H1 (cell line): ENCODE measurements around the gene GNAT2.

Experiments used
- ASH2L ChIP-seq: fragments of 200-600, 300-600 bp; sonication (generic); IDR thresholded peaks from one replicate; pipeline ENCODE4 v1.7.1; 2017; ENCODE audit warnings: low read length
- CEBPB ChIP-seq: IDR thresholded peaks from 2 replicates; pipeline ENCODE4 v1.6.1; 2012; ENCODE audit warnings: low read depth, low read length
- EZH2 ChIP-seq: fragments of 200-600 bp; sonication (generic); IDR thresholded peaks from 2 replicates; pipeline ENCODE4 v1.7.1; 2012; ENCODE audit warnings: low read depth, mild to moderate bottlenecking, moderate library complexity, low read length, inconsistent platforms; ENCODE audit not compliant: severe bottlenecking
- FOSL1 ChIP-seq: IDR thresholded peaks from 2 replicates; pipeline ENCODE4 v1.6.1; 2011; ENCODE audit warnings: mild to moderate bottlenecking, low read depth, low read length, moderate library complexity; ENCODE audit not compliant: insufficient read depth
- GABPA ChIP-seq: IDR thresholded peaks from 2 replicates; pipeline ENCODE4 v1.6.1; 2011; ENCODE audit warnings: mild to moderate bottlenecking, low read length, moderate library complexity, borderline replicate concordance; ENCODE audit not compliant: insufficient read depth
- HDAC6 ChIP-seq: IDR thresholded peaks from one replicate; pipeline ENCODE4 v1.7.1; 2012; ENCODE audit warnings: low read depth, mild to moderate bottlenecking, inconsistent platforms, low read length, moderate library complexity
- MAX ChIP-seq: IDR thresholded peaks from 2 replicates; pipeline ENCODE4 v1.6.1; 2012; ENCODE audit warnings: inconsistent platforms
- POLR2A ChIP-seq, 2 experiments: IDR thresholded peaks; 1 replicate in 1 of 2; 2 replicates in 1 of 2; pipeline ENCODE4 v1.6.1; 2011; ENCODE audit warnings: low read depth in 2 of 2, low read length in 2 of 2, mild to moderate bottlenecking in 2 of 2; ENCODE audit errors: control extremely low read depth in 1 of 2
- POLR2AphosphoS5 ChIP-seq: IDR thresholded peaks from 2 replicates; pipeline ENCODE4 v1.6.1; 2011; ENCODE audit warnings: low read depth, low read length
- SIX5 ChIP-seq: IDR thresholded peaks from 2 replicates; pipeline ENCODE4 v1.6.1; 2011; ENCODE audit warnings: mild to moderate bottlenecking, low read depth, low read length
- SP1 ChIP-seq: IDR thresholded peaks from 2 replicates; pipeline ENCODE4 v1.6.1; 2011; ENCODE audit warnings: low read depth, low read length
- SP4 ChIP-seq: IDR thresholded peaks from 2 replicates; pipeline ENCODE4 v1.6.1; 2012; ENCODE audit warnings: low read length, inconsistent platforms
- ZNF274 ChIP-seq: IDR thresholded peaks from 2 replicates; pipeline ENCODE4 v1.7.0; 2012; ENCODE audit warnings: low read length, borderline replicate concordance; ENCODE audit errors: extremely low read depth
- TF ChIP-seq, protein P1 (sequence below), 3 experiments: IDR thresholded peaks; 1 replicate in 2 of 3; 2 replicates in 1 of 3; pipeline versions ENCODE4 v1.5.1 to v1.6.1; 2011; ENCODE audit warnings: low read length in 3 of 3, mild to moderate bottlenecking in 3 of 3, inconsistent platforms in 2 of 3, low read depth in 1 of 3, moderate library complexity in 1 of 3; ENCODE audit not compliant: insufficient read depth in 1 of 3; ENCODE audit errors: control extremely low read depth in 1 of 3

DNA sequence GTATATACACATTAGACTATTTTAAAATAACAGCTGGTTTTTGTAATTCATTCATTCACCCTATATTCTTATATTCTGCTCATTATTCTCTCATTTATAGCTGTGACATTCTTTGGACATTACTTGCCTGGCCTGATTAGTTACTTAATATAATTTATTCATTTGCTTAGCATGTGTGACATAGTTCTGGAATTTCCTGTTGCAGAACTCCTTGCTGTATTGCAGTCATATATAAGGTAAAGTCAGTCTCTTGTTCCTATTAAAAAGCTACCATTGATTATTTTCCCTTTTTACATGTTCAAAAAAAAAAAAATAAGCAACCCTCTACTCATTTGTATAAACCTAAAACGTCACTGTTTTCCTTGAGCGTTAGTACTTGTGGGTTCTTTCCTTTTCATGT, 23.9 kb downstream of the GNAT2 start:
- no peak for TF ChIP-seq CEBPB
- TF ChIP-seq ASH2L, result no peak
- TF ChIP-seq, protein P1, sequence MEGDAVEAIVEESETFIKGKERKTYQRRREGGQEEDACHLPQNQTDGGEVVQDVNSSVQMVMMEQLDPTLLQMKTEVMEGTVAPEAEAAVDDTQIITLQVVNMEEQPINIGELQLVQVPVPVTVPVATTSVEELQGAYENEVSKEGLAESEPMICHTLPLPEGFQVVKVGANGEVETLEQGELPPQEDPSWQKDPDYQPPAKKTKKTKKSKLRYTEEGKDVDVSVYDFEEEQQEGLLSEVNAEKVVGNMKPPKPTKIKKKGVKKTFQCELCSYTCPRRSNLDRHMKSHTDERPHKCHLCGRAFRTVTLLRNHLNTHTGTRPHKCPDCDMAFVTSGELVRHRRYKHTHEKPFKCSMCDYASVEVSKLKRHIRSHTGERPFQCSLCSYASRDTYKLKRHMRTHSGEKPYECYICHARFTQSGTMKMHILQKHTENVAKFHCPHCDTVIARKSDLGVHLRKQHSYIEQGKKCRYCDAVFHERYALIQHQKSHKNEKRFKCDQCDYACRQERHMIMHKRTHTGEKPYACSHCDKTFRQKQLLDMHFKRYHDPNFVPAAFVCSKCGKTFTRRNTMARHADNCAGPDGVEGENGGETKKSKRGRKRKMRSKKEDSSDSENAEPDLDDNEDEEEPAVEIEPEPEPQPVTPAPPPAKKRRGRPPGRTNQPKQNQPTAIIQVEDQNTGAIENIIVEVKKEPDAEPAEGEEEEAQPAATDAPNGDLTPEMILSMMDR (IDR thresholded peaks at IDR 0.05; ENCODE audit: control extremely low read depth in 1 of 3, insufficient read depth in 1 of 3, low read depth in 1 of 3, low read length in 3 of 3), result no peak
- TF ChIP-seq MAX, result no peak
- TF ChIP-seq POLR2A (IDR thresholded peaks at IDR 0.05; ENCODE audit: control extremely low read depth in 1 of 2, low read depth in 2 of 2, low read length in 2 of 2), result no peak
- TF ChIP-seq GABPA, result no peak
- TF ChIP-seq FOSL1, result no peak
- no peak for TF ChIP-seq ZNF274
- TF ChIP-seq SP1, result no peak
- no peak for TF ChIP-seq POLR2AphosphoS5
- TF ChIP-seq HDAC6, result no peak
- TF ChIP-seq SP4, result no peak
- no peak for TF ChIP-seq SIX5
- TF ChIP-seq EZH2, result no peak
